ENCODE data around the gene OSMR.

- no peak for TF ChIP-seq CTCF (IDR thresholded peaks at IDR 0.05 in 2 of 3, conservative IDR thresholded peaks at IDR 0.05 in 1 of 3; ENCODE audit: borderline replicate concordance in 1 of 3, insufficient read depth in 1 of 3, low read depth in 2 of 3, low read length in 2 of 3)
- no peak for TF ChIP-seq SRF (IDR thresholded peaks at IDR 0.05; ENCODE audit: low read depth)
- TF ChIP-seq, protein P1, sequence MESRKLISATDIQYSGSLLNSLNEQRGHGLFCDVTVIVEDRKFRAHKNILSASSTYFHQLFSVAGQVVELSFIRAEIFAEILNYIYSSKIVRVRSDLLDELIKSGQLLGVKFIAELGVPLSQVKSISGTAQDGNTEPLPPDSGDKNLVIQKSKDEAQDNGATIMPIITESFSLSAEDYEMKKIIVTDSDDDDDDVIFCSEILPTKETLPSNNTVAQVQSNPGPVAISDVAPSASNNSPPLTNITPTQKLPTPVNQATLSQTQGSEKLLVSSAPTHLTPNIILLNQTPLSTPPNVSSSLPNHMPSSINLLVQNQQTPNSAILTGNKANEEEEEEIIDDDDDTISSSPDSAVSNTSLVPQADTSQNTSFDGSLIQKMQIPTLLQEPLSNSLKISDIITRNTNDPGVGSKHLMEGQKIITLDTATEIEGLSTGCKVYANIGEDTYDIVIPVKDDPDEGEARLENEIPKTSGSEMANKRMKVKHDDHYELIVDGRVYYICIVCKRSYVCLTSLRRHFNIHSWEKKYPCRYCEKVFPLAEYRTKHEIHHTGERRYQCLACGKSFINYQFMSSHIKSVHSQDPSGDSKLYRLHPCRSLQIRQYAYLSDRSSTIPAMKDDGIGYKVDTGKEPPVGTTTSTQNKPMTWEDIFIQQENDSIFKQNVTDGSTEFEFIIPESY (IDR thresholded peaks at IDR 0.05; ENCODE audit: extremely low read depth, insufficient replicate concordance, low read length): no peak
Observed at GRCh38 chr5:38911933-38912332, 66.1 kb downstream of the OSMR start.

Data from HCT116 (cell line).